Smooth muscle cell of the brain vasculature (primary cell): ENCODE data around the gene TMEM176B.

Experiments used
- DNase-seq: peaks from one replicate; pipeline ENCODE4 v3.0.0-alpha.2; 2012; ENCODE audit warnings: low read depth, low spot score

TMEM176B gene

GRCh38 chr7:150799741-150800580, at the start of gene TMEM176B:
Gene TMEM176B (minus strand): TSS chr7:150800364. CDS start chr7:150796569, 3,795 bp downstream.
- DNase-seq = no peak

GRCh38 chr7:150849204-150849775, 49.1 kb upstream of the TMEM176B start:
- DNase-seq = no peak

- DNase-seq = no peak
Measured at GRCh38 chr7:150848561-150849115, 48.5 kb upstream of the TMEM176B start.

GRCh38 chr7:150848111-150848510, 47.9 kb upstream of the TMEM176B start:
- no peak for DNase-seq

GRCh38 chr7:150847536-150847935, 47.4 kb upstream of the TMEM176B start:
- DNase-seq = no peak

GRCh38 chr7:150846291-150847115, 46.3 kb upstream of the TMEM176B start:
- DNase-seq = no peak

GRCh38 chr7:150845421-150845861, 45.3 kb upstream of the TMEM176B start:
- DNase-seq = no peak

- DNase-seq = no peak
Measured at GRCh38 chr7:150842716-150843115, 42.6 kb upstream of the TMEM176B start.

GRCh38 chr7:150842018-150842417, 41.9 kb upstream of the TMEM176B start:
- DNase-seq = no peak

- no peak for DNase-seq
Measured at GRCh38 chr7:150838965-150839650, 38.9 kb upstream of the TMEM176B start.

GRCh38 chr7:150835702-150836280, 35.6 kb upstream of the TMEM176B start:
- DNase-seq = no peak

- no peak for DNase-seq
Measured at GRCh38 chr7:150835019-150835418, 34.9 kb upstream of the TMEM176B start.

- no peak for DNase-seq
Measured at GRCh38 chr7:150831851-150832250, 31.7 kb upstream of the TMEM176B start.

- no peak for DNase-seq
Measured at GRCh38 chr7:150830937-150831336, 30.8 kb upstream of the TMEM176B start.

- no peak for DNase-seq
Measured at GRCh38 chr7:150829426-150829825, 29.3 kb upstream of the TMEM176B start.

GRCh38 chr7:150828384-150828783, 28.2 kb upstream of the TMEM176B start:
- DNase-seq = no peak

- DNase-seq = no peak
Measured at GRCh38 chr7:150826061-150826849, 26.1 kb upstream of the TMEM176B start.

- DNase-seq = no peak
Measured at GRCh38 chr7:150824379-150825177, 24.4 kb upstream of the TMEM176B start.

- DNase-seq = no peak
Measured at GRCh38 chr7:150823484-150824126, 23.4 kb upstream of the TMEM176B start.
